HepG2 (cell line): Measurements from ENCODE around the gene NKIRAS1.

ENCODE experiments used
- CEBPB ChIP-seq: IDR thresholded peaks from 2 replicates; pipeline ENCODE4 v1.6.1; 2011; ENCODE audit warnings: low read depth, low read length, improper control_type of control experiment, borderline replicate concordance
- MXI1 ChIP-seq: IDR thresholded peaks from 3 replicates; pipeline ENCODE4 v1.6.1; 2012; ENCODE audit warnings: low read depth, low read length, inconsistent platforms, borderline replicate concordance
- NPAS2 ChIP-seq: sonication (generic); formaldehyde crosslinking; IDR thresholded peaks from 2 replicates; pipeline ENCODE4 v1.8.0; 2022; ENCODE audit warnings: mild to moderate bottlenecking, missing genetic modification reagents, borderline replicate concordance
- ZBTB1 ChIP-seq: sonication (generic); formaldehyde crosslinking; IDR thresholded peaks from 2 replicates; pipeline ENCODE4 v1.4.0; 2020; ENCODE audit warnings: missing genetic modification reagents, borderline replicate concordance
- ZFX ChIP-seq: sonication (generic); formaldehyde crosslinking; IDR thresholded peaks from 2 replicates; pipeline ENCODE4 v1.4.0; 2020; ENCODE audit warnings: mild to moderate bottlenecking, low read depth, missing genetic modification reagents, moderate library complexity
- ZNF121 ChIP-seq: sonication (generic); formaldehyde crosslinking; IDR thresholded peaks from 2 replicates; pipeline ENCODE4 v1.5.0; 2020; ENCODE audit warnings: mild to moderate bottlenecking, missing genetic modification reagents
- TF ChIP-seq, protein P1 (sequence below): sonication (generic); formaldehyde crosslinking; IDR thresholded peaks from 2 replicates; pipeline ENCODE4 v1.4.0; 2020; ENCODE audit warnings: missing genetic modification reagents

DNA sequence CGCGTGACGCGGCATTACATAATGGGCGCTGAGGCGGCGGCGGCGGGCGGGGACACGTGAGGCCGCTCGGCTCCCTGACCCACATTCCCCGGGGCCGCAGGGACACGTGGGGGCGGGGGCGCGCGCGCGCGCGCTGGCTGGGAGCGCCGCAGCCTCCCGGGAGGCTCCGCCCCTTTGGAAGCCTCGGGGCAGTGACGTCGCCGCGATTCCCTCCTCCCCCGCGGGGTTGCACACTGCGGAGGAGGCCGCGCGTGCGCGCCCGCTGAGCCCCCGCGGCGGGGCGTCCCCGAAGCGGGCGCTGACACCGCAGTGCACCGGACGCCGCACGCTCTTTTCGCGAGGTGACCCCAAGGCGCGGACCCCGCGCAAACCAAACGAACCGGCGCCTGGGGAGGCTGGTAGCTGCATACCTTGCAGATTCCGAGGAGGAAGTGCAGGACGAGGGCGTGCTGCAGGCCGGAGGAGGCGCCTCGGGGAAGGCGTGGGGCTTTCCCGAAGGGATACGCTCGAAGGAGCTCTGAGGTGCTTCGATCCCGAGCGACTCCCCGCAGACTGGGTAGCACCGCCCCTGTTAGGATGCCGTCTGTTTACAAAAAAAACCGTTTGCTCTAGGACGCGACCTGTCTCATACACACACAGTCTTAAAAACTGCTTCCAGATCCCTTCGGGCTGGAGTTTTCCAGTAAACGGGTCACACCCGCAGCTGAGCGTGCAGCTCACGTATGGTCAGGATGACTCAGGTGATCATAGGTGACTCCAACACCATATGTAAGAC, 29.3 kb upstream of the NKIRAS1 start:
- no peak for TF ChIP-seq ZBTB1 (CRISPR knock-in tag)
- TF ChIP-seq CEBPB: peak; percentile 8; the same call in 1 of the 2 replicates
- TF ChIP-seq, protein P1, sequence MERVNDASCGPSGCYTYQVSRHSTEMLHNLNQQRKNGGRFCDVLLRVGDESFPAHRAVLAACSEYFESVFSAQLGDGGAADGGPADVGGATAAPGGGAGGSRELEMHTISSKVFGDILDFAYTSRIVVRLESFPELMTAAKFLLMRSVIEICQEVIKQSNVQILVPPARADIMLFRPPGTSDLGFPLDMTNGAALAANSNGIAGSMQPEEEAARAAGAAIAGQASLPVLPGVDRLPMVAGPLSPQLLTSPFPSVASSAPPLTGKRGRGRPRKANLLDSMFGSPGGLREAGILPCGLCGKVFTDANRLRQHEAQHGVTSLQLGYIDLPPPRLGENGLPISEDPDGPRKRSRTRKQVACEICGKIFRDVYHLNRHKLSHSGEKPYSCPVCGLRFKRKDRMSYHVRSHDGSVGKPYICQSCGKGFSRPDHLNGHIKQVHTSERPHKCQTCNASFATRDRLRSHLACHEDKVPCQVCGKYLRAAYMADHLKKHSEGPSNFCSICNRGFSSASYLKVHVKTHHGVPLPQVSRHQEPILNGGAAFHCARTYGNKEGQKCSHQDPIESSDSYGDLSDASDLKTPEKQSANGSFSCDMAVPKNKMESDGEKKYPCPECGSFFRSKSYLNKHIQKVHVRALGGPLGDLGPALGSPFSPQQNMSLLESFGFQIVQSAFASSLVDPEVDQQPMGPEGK (CRISPR knock-in tag): peak; percentile 54
- no peak for TF ChIP-seq ZNF121
- TF ChIP-seq NPAS2 (CRISPR knock-in tag): peak; percentile 99
- TF ChIP-seq ZFX (CRISPR knock-in tag): peak; percentile 71
- peak; percentile 95; the same call in 2 of the 3 replicates for TF ChIP-seq MXI1
